ENCODE results near the gene ZNF516. TPM values are rescaled to one million over a fixed set of nuclear protein-coding genes. Genes with fewer than 3 reads are reported as not detected.
A peak's percentile ranks its signal among the peaks of the same experiment; 100 is the strongest.

ZNF516 gene
- total RNA-seq, 2 donors from 2014 or later = 3.7 to 22.8 TPM

GRCh38 chr18:76431437-76432273 lies 63.4 kb downstream of the ZNF516 start:
- Mint-ChIP-seq H3K36me3 (ENCODE audit: low read depth) (peaks cover 19% of the 10 kb centered on the region), H3K4me3 (no peak overlapping the region), H3K4me1 (peaks cover 3% of the 10 kb centered on the region), H3K27ac (no peak overlapping the region), H3K27me3 (no peaks in the 10 kb centered on the region), H3K9me3 (no peaks in the 10 kb centered on the region)
- no peak for ATAC-seq (replicated peaks)

GRCh38 chr18:76430636-76431035 lies 64.4 kb downstream of the ZNF516 start:
- H3K4me1 Mint-ChIP-seq = peaks cover 4% of the 10 kb centered on the region
- H3K4me3 Mint-ChIP-seq = no peak overlapping the region
- no peak for ATAC-seq (replicated peaks)
- no peak overlapping the region for H3K27ac Mint-ChIP-seq
- H3K27me3 Mint-ChIP-seq = no peaks in the 10 kb centered on the region
- peaks cover 15% of the 10 kb centered on the region for H3K36me3 Mint-ChIP-seq (ENCODE audit: low read depth)
- H3K9me3 Mint-ChIP-seq = no peaks in the 10 kb centered on the region

DNA sequence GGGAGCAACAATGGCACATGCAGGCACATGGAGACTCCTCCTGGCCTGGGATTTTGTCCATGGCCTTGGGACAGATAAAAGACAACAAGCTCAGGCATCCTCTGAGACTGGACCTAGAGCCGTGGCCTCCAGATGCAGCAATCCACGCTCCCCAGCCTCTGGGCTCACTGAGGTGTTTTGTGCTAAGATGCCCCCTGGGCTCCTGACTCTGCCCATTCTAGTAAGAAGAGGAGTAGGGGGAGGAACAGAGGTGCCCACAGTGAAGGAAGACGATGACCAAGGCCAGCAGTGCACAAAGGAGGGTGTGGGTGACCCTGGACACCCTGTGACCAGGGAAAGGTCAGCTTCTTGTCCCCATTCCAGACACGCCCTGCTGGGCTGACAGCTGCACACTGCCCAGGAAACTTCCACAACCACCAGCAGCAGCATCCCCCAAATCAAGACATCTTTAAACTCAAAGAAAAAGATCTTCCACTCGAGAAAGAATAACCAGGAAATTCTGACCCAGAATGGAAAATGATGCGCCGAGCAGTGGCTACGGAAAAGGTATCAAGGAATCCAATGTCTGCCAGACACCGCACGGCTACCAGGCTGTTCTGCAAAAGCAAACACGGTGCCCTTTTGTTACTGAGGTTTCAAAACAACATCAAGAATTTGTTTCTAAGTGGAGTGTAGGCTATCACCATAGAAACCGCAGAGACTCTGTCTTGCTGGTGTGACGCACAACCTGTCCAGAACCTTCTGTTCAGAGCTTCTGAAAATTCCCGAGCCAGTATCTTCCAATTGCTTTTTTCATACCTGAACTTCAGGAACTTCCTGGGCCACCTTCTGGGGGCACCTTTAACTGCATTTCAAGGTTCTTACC lies 65.5 kb downstream of the ZNF516 start:
- H3K9me3 Mint-ChIP-seq = no peaks in the 10 kb centered on the region
- H3K36me3 Mint-ChIP-seq (ENCODE audit: low read depth) = peaks cover 8% of the 10 kb centered on the region
- H3K4me1 Mint-ChIP-seq = peaks cover 10% of the 10 kb centered on the region
- no peak overlapping the region for H3K27ac Mint-ChIP-seq
- no peaks in the 10 kb centered on the region for H3K27me3 Mint-ChIP-seq
- H3K4me3 Mint-ChIP-seq = no peak overlapping the region
- ATAC-seq (replicated peaks) = no peak

DNA sequence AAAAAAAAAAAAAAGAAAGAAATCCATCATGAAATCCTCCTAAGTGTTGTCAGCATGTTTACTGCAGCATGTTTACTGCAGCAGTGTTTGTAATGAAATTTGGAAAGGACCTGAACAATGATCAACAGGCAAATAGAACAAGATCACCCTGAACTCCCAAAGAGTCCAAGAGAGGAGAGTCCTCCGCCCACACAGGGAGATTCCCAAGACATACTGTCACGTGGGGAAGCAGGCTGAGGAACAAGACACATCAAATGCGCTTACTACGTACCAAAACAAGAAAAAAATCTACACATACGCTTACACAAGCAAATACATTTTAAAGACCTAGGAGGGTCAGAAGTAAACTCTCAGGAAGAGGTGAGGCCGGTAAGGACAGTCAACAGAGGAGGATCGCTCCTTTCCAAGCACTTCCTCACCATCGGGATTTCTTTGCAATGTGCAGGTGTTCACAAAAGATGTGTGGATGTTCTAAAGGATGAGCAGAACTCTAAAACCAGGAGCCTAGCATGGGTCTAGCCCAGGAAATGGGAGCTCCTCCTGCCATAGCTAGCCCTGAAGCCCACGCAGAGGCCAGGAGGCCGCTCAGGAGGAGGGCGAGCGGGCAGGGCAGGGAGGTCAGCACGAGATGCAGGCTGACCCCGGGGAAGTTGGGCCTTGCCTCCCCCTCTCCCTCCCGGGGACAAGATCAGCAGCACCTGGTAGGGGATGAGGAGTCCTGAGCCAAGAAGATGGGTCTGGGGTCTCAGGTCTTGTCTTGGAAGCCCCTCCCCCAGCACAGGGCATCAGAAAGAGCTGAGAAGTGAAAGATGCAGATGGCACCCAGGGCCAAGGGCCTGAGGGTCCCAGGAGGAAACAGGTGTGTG lies 66.4 kb downstream of the ZNF516 start:
- no peak overlapping the region for H3K4me3 Mint-ChIP-seq
- peaks cover 8% of the 10 kb centered on the region for H3K36me3 Mint-ChIP-seq (ENCODE audit: low read depth)
- H3K27me3 Mint-ChIP-seq = no peaks in the 10 kb centered on the region
- H3K9me3 Mint-ChIP-seq = no peaks in the 10 kb centered on the region
- H3K4me1 Mint-ChIP-seq = peaks cover 10% of the 10 kb centered on the region
- no peak for ATAC-seq (replicated peaks)
- H3K27ac Mint-ChIP-seq = no peak overlapping the region

DNA sequence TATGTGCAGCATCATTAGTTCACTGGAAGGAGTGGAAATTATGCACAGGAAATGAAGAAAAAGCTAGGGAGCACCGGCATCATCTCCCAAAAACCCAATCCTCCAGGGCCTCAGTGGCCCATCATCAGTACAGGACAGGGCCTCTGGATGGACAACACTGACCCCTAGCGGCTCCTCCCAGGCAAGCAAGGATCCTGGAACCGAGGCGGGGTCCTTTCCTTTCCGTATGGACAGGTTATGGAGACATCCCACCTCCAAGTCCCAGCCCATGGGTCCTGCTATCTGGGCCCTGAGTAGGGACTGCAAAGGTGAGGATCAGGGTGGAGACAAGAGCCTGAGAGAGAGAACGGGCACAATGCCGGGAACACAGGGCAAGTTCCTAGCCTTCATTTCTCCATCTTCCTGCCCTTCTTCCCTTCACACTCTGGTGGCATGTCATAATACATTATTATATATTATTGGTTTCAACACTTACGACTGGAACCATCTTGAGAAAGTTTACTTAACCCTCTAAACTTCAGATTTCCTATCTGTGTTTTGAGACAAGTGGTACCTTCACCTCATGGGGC lies 68.2 kb downstream of the ZNF516 start:
- H3K27me3 Mint-ChIP-seq = no peaks in the 10 kb centered on the region
- no peaks in the 10 kb centered on the region for H3K36me3 Mint-ChIP-seq (ENCODE audit: low read depth)
- ATAC-seq (replicated peaks) = peak; percentile 52
- H3K9me3 Mint-ChIP-seq = no peaks in the 10 kb centered on the region
- no peak overlapping the region for H3K27ac Mint-ChIP-seq
- peaks cover 18% of the 10 kb centered on the region for H3K4me1 Mint-ChIP-seq
- H3K4me3 Mint-ChIP-seq = no peak overlapping the region

GRCh38 chr18:76425146-76426131 lies 69.6 kb downstream of the ZNF516 start:
- Mint-ChIP-seq H3K4me1 (peaks cover 19% of the 10 kb centered on the region), H3K4me3 (no peak overlapping the region), H3K9me3 (no peaks in the 10 kb centered on the region), H3K36me3 (ENCODE audit: low read depth) (no peaks in the 10 kb centered on the region), H3K27ac (no peak overlapping the region), H3K27me3 (no peaks in the 10 kb centered on the region)
- ATAC-seq (replicated peaks) = no peak

DNA sequence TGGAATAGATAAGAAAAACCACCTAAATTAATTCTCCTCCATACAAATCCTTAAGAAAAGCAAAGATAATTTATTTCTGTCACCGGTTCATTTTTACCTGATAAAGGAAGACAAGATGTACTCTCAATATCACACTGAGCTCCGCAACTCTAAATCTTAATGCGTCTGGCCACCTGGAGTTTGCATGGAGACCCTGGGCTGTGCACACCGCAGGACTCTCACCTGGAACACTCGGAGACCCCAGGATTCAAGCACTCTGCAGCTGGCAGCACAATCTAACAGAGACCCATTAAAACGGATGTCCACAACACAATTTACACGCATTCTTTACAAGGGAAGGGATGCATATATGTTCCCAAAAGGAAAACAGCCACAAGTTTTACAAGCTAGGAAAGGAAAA lies 72.2 kb downstream of the ZNF516 start:
- ATAC-seq (replicated peaks) = no peak
- no peaks in the 10 kb centered on the region for H3K9me3 Mint-ChIP-seq
- H3K27ac Mint-ChIP-seq = no peak overlapping the region
- H3K4me1 Mint-ChIP-seq = peaks cover 16% of the 10 kb centered on the region
- H3K4me3 Mint-ChIP-seq = no peak overlapping the region
- H3K36me3 Mint-ChIP-seq (ENCODE audit: low read depth) = no peaks in the 10 kb centered on the region
- no peaks in the 10 kb centered on the region for H3K27me3 Mint-ChIP-seq

DNA sequence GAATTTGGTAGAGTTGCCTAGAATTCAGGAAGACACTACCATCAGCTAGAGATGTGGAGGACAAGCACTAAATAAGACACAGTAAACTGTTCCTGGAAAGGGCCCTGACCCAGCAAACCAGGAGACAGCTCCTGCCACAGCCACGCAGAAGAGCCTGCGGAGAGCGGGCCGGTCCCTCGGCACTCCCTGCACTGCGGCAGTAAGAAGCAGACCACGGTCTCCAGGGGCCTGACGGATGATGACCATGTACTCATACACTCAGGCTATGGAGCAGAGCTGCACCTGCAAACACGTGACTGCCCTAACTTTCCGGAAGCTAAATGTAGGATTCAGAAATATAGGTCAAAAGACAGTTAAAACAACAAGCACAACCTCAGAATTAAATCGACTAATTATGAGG lies 72.9 kb downstream of the ZNF516 start:
- no peak overlapping the region for H3K27ac Mint-ChIP-seq
- no peaks in the 10 kb centered on the region for H3K27me3 Mint-ChIP-seq
- H3K4me1 Mint-ChIP-seq = peaks cover 16% of the 10 kb centered on the region
- no peaks in the 10 kb centered on the region for H3K9me3 Mint-ChIP-seq
- no peaks in the 10 kb centered on the region for H3K36me3 Mint-ChIP-seq (ENCODE audit: low read depth)
- ATAC-seq (replicated peaks) = no peak
- no peak overlapping the region for H3K4me3 Mint-ChIP-seq

GRCh38 chr18:76421685-76422078 lies 73.4 kb downstream of the ZNF516 start:
- peaks cover 16% of the 10 kb centered on the region for H3K4me1 Mint-ChIP-seq
- no peak for ATAC-seq (replicated peaks)

DNA sequence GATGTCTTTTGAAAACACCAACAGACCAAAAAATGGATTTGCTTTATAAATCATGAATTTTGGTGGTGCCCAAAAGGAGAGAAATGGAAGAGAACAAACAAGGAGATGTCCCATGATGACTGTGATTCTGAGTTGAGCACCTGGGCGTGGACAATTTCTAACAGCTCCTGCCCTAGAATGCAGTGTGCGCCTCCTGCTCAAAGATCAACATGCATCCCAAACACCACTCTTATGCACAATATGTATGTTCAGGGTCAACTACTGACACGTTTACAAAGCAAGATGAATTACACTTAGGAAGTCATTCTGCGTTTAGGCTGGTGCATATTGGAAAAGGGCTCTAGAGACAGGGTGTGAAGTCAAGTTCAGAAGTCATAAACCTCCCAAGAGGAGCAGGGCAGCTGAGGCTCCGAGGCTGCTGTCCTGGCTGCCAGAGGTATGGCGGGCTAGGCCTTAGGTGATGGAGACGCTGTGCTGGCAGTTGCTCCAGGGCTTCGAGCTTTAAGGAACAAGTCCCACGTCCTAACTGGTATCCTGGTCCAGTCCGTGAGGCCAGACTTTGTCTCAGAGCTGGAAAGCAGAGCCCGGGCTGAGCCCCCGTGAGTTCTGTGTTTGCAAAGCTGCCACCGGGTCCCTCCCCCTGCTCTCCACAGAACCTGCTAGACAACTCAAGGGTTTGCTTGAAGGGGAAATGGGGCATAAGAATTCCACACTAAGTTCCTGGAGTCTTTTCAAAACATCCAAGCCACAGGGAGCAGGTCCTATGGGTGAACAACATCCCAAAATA lies 74.0 kb downstream of the ZNF516 start:
- H3K27ac Mint-ChIP-seq = no peak overlapping the region
- no peak overlapping the region for H3K4me3 Mint-ChIP-seq
- H3K27me3 Mint-ChIP-seq = no peaks in the 10 kb centered on the region
- no peaks in the 10 kb centered on the region for H3K36me3 Mint-ChIP-seq (ENCODE audit: low read depth)
- no peaks in the 10 kb centered on the region for H3K9me3 Mint-ChIP-seq
- H3K4me1 Mint-ChIP-seq = peaks cover 16% of the 10 kb centered on the region
- no peak for ATAC-seq (replicated peaks)

More at GRCh38 chr18:76421685-76422078, 73.4 kb downstream of the ZNF516 start:
- H3K27ac Mint-ChIP-seq = no peak overlapping the region
- H3K36me3 Mint-ChIP-seq (ENCODE audit: low read depth) = no peaks in the 10 kb centered on the region
- no peak overlapping the region for H3K4me3 Mint-ChIP-seq
- no peaks in the 10 kb centered on the region for H3K9me3 Mint-ChIP-seq
- H3K27me3 Mint-ChIP-seq = no peaks in the 10 kb centered on the region

GRCh38 chr18:76419811-76420210 lies 75.2 kb downstream of the ZNF516 start:
- Mint-ChIP-seq H3K4me1 (peaks cover 9% of the 10 kb centered on the region), H3K27me3 (no peaks in the 10 kb centered on the region), H3K27ac (peak overlapping the region; percentile 67), H3K9me3 (no peaks in the 10 kb centered on the region), H3K4me3 (no peak overlapping the region), H3K36me3 (ENCODE audit: low read depth) (no peaks in the 10 kb centered on the region)
- ATAC-seq (replicated peaks) = no peak

DNA sequence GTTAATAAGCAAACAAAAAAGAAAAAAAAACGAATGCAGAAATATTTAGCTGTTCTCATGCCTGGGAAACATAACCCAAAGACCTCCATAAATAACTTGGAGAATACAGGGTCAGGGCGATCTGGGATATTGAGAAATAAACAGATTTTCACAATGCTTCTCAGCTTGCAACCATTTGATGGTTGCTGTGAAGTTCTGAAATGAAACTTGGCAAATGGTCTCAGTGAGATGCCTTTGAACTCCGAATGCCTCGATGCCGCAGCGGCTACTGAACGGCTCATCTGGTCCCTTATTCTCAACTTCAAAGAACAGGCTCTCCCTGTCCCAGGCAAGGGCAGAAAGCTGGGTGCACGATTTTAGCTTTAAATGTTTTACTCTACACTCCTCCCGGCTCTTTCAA lies 78.1 kb downstream of the ZNF516 start:
- ATAC-seq (replicated peaks) = no peak
- no peak overlapping the region for H3K4me3 Mint-ChIP-seq

More for the DNA sequence above, 78.1 kb downstream of the ZNF516 start:
- H3K27me3 Mint-ChIP-seq = no peaks in the 10 kb centered on the region
- H3K27ac Mint-ChIP-seq = no peak overlapping the region
- H3K9me3 Mint-ChIP-seq = no peaks in the 10 kb centered on the region
- H3K36me3 Mint-ChIP-seq (ENCODE audit: low read depth) = no peaks in the 10 kb centered on the region
- H3K4me1 Mint-ChIP-seq = peaks cover 3% of the 10 kb centered on the region

Data from activated T-helper 17 cell treated with anti-CD3 and anti-CD28 coated beads, Interleukin-2, amount 50 U/mL, for 72 hours (primary cell).